Right lobe of liver (tissue), 6 donors: Measurements from ENCODE around the gene SLC25A13. TPM values are rescaled to one million over a fixed set of nuclear protein-coding genes. Genes with fewer than 3 reads are reported as not detected.
A peak's percentile ranks its signal among the peaks of the same experiment; 100 is the strongest.

Experiments
- ATAC-seq, 4 donors: fragments of 200-7000 bp; cut with Tn5 transposase; one replicate each; pipeline ENCODE4 v1.9.1; 2020; ENCODE audit warnings: mild to moderate bottlenecking in 4 of 4, moderate library complexity in 4 of 4
- DNase-seq, 3 donors: peaks; one replicate each; pipeline ENCODE4 v3.0.0-alpha.2; 2020
- H3K27ac ChIP-seq, 3 donors: fragments of 200-600 bp; one replicate each; pipeline ENCODE4 v1.8.0; 2022
- H3K27me3 ChIP-seq, 2 donors: fragments of 200-600 bp; one replicate each; pipeline ENCODE4 v1.8.0; 2022
- H3K36me3 ChIP-seq, 4 donors: fragments of 200-600 bp; sonication (generic) in 1 of 4; one replicate each; pipeline versions ENCODE4 v1.5.1 to v1.8.0; 2017 to 2022; ENCODE audit warnings: control low read depth in 1 of 4
- H3K4me1 ChIP-seq, 4 donors: fragments of 200-600 bp; sonication (generic) in 1 of 4; one replicate each; pipeline versions ENCODE4 v1.5.1 to v1.8.0; 2017 to 2022; ENCODE audit warnings: control low read depth in 1 of 4
- H3K4me3 ChIP-seq, 3 donors: fragments of 200-600 bp; one replicate each; pipeline ENCODE4 v1.8.0; 2022
- H3K9me3 ChIP-seq, 4 donors: fragments of 200-600 bp; sonication (generic) in 1 of 4; one replicate each; pipeline versions ENCODE4 v1.5.1 to v1.8.0; 2017 to 2022; ENCODE audit warnings: control low read depth in 1 of 4
- CTCF ChIP-seq, 4 donors: fragments of 200-600 bp in 3 of 4; fragments of 450-650 bp in 1 of 4; IDR thresholded peaks; one replicate each; pipeline versions ENCODE4 v1.5.1 to v1.8.0; 2016 to 2022; ENCODE audit warnings: antibody characterized with exemption in 4 of 4, mild to moderate bottlenecking in 2 of 4
- POLR2A ChIP-seq: fragments of 450-650 bp; IDR thresholded peaks from one replicate; pipeline ENCODE4 v1.6.1; 2017; ENCODE audit warnings: antibody characterized with exemption, mild to moderate bottlenecking
- WGBS: methylation state at CpG from one replicate; pipeline ENCODE4 v1.1.6; 2018; ENCODE audit warnings: low coverage, low lambda C conversion rate; ENCODE audit not compliant: insufficient coverage; ENCODE audit errors: missing lambda C conversion rate; 5-methylcytosine and 5-hydroxymethylcytosine counted together
- intact Hi-C, 2 donors: fragments of 100-400 bp; cut with DNase I; formaldehyde crosslinking; loops; one replicate each; pipeline versions ENCODE4 v1.11.2 to v1.14.1; 2022
- total RNA-seq, 6 experiments: library from RNA; depleted of rRNA in 2 of 6; stranded (reverse); fragments of >200 nt in 2 of 6; fragmentation: NEBNext Ultra II Directional in 3 of 6; extraction: Animal tissue kit (Norgen Biotek cat#: 25700) in 3 of 6; gene quantifications; one replicate each; pipeline versions ENCODE4 v1.1.0 to v1.2.4, GENCODE V29; 2016 to 2023
- donor health status: DM: no; HTN: yes; CAD: no.
- donor health status: DM: no; HTN: no; CAD: no.
- donor health status: DM: no; HTN: no; CAD: no.
- donor health status: DM: no; HTN: yes; CAD: no.
- donor health status: DM: no; HTN: yes; CAD: no.

The SLC25A13 gene
- total RNA-seq, 6 experiments from 2014 or later = 54.5 to 110 (median 83.0) TPM

GRCh38 chr7:96355990-96356506, 34.1 kb upstream of the SLC25A13 start:
- 44% methylated on average over 2 of the region's 2 CpGs for WGBS
- no peaks in the 10 kb centered on the region for H3K27me3 ChIP-seq
- ATAC-seq (no peak), DNase-seq (no peak)
- intact Hi-C loops = no loop called here
- TF ChIP-seq CTCF (IDR thresholded peaks at IDR 0.05) (no peak), POLR2A (no peak)
- H3K27ac ChIP-seq = no peak overlapping the region
- H3K4me1 ChIP-seq = peaks cover 0 to 11% (median 0%) of the 10 kb centered on the region in 4 donors
- no peak overlapping the region for H3K4me3 ChIP-seq
- no peaks in the 10 kb centered on the region for H3K9me3 ChIP-seq
- H3K36me3 ChIP-seq = no peaks in the 10 kb centered on the region

- Histone ChIP-seq H3K27ac (no peak overlapping the region), H3K27me3 (no peaks in the 10 kb centered on the region), H3K4me3 (no peak overlapping the region), H3K4me1 (peaks cover 0 to 6% (median 0%) of the 10 kb centered on the region in 4 donors), H3K36me3 (no peaks in the 10 kb centered on the region), H3K9me3 (no peaks in the 10 kb centered on the region)
- intact Hi-C loops = no loop called here
- WGBS = no CpG with 5 or more reads among the region's 3 CpGs
- TF ChIP-seq POLR2A (no peak), CTCF (IDR thresholded peaks at IDR 0.05) (no peak)
- no peak for DNase-seq
- ATAC-seq = no peak
These were observed 33.0 kb upstream of the SLC25A13 start for GRCh38 chr7:96354881-96355280.

GRCh38 chr7:96349572-96349971, 27.7 kb upstream of the SLC25A13 start:
- no peak overlapping the region for H3K4me3 ChIP-seq
- H3K9me3 ChIP-seq = no peaks in the 10 kb centered on the region
- ATAC-seq (peak in 2 of 4 donors; percentile 23 to 67), DNase-seq (no peak)
- H3K36me3 ChIP-seq = no peaks in the 10 kb centered on the region
- no peaks in the 10 kb centered on the region for H3K27me3 ChIP-seq
- no peak for TF ChIP-seq POLR2A
- no peak for TF ChIP-seq CTCF (IDR thresholded peaks at IDR 0.05)
- intact Hi-C loops = no loop called here
- H3K27ac ChIP-seq = no peak overlapping the region
- H3K4me1 ChIP-seq = no peaks in the 10 kb centered on the region
- 71% methylated on average over 1 of the region's 3 CpGs for WGBS

- H3K36me3 ChIP-seq = no peaks in the 10 kb centered on the region
- H3K4me1 ChIP-seq = no peaks in the 10 kb centered on the region
- no peak overlapping the region for H3K4me3 ChIP-seq
- intact Hi-C loops = no loop called here
- H3K9me3 ChIP-seq = peaks cover 0 to 4% (median 0%) of the 10 kb centered on the region in 4 donors
- DNase-seq (no peak), ATAC-seq (no peak)
- no peaks in the 10 kb centered on the region for H3K27me3 ChIP-seq
- no peak overlapping the region for H3K27ac ChIP-seq
- 100% methylated on average over 2 of the region's 2 CpGs for WGBS
- TF ChIP-seq CTCF (IDR thresholded peaks at IDR 0.05) (no peak), POLR2A (no peak)
These were observed 25.6 kb upstream of the SLC25A13 start for GRCh38 chr7:96347471-96347870.
